Mammary epithelial cell (primary cell): ENCODE results near the gene ZFP36L1.

ENCODE experiments used
- CTCF ChIP-seq, 2 donors: IDR thresholded peaks in 1 of 2; conservative IDR thresholded peaks in 1 of 2; 2 replicates each; pipeline ENCODE4 v1.5.1; 2011 to 2012; ENCODE audit warnings: inconsistent platforms in 2 of 2, low read length in 2 of 2, mild to moderate bottlenecking in 2 of 2, control low read depth in 1 of 2, low read depth in 1 of 2; ENCODE audit not compliant: insufficient read depth in 1 of 2; ENCODE audit errors: extremely low read depth in 1 of 2
- EZH2 ChIP-seq: IDR thresholded peaks from 2 replicates; pipeline ENCODE4 v1.6.1; 2012; ENCODE audit warnings: low read length, inconsistent platforms, borderline replicate concordance

- no peak for TF ChIP-seq CTCF (conservative IDR thresholded peaks at IDR 0.05 in 1 of 2, IDR thresholded peaks at IDR 0.05 in 1 of 2; ENCODE audit: extremely low read depth in 1 of 2, insufficient read depth in 1 of 2, low read depth in 1 of 2, low read length in 2 of 2)
- no peak for TF ChIP-seq EZH2
Observed at GRCh38 chr14:68748260-68748659, 44.6 kb downstream of the ZFP36L1 start.
